Ishikawa (cell line): ENCODE results near the gene NCOA6.

Source experiments
- CEBPB ChIP-seq: IDR thresholded peaks from 2 replicates; pipeline ENCODE4 v1.6.1; 2012
- CREB1 ChIP-seq: IDR thresholded peaks from 2 replicates; pipeline ENCODE4 v1.6.1; 2012; ENCODE audit warnings: low read depth
- EGR1 ChIP-seq: IDR thresholded peaks from 2 replicates; pipeline ENCODE4 v1.6.1; 2012
- EP300 ChIP-seq: IDR thresholded peaks from 2 replicates; pipeline ENCODE4 v1.6.1; 2012; ENCODE audit warnings: borderline replicate concordance
- FOXM1 ChIP-seq: IDR thresholded peaks from 2 replicates; pipeline ENCODE4 v1.6.1; 2012; ENCODE audit warnings: low read depth, borderline replicate concordance
- NFIC ChIP-seq: IDR thresholded peaks from 2 replicates; pipeline ENCODE4 v1.6.1; 2012
- RAD21 ChIP-seq: IDR thresholded peaks from 2 replicates; pipeline ENCODE4 v1.6.1; 2012; ENCODE audit warnings: low read depth
- TAF1 ChIP-seq: IDR thresholded peaks from 2 replicates; pipeline ENCODE4 v1.6.1; 2012; ENCODE audit warnings: low read depth, mild to moderate bottlenecking
- TCF12 ChIP-seq: IDR thresholded peaks from 2 replicates; pipeline ENCODE4 v1.6.1; 2012; ENCODE audit warnings: low read depth
- TEAD4 ChIP-seq: IDR thresholded peaks from 2 replicates; pipeline ENCODE4 v1.6.1; 2012
- YY1 ChIP-seq: IDR thresholded peaks from 2 replicates; pipeline ENCODE4 v1.6.1; 2012; ENCODE audit warnings: low read depth
- ZBTB7A ChIP-seq: IDR thresholded peaks from 2 replicates; pipeline ENCODE4 v1.6.1; 2012; ENCODE audit warnings: low read depth
- TF ChIP-seq, protein P1 (sequence below): IDR thresholded peaks from 2 replicates; pipeline ENCODE4 v1.6.1; 2012
- TF ChIP-seq, protein P2 (sequence below): IDR thresholded peaks from 2 replicates; pipeline ENCODE4 v1.6.1; 2012
- TF ChIP-seq, protein P3 (sequence below): IDR thresholded peaks from 2 replicates; pipeline ENCODE4 v1.6.1; 2012; ENCODE audit warnings: low read depth, mild to moderate bottlenecking

NCOA6 gene

DNA sequence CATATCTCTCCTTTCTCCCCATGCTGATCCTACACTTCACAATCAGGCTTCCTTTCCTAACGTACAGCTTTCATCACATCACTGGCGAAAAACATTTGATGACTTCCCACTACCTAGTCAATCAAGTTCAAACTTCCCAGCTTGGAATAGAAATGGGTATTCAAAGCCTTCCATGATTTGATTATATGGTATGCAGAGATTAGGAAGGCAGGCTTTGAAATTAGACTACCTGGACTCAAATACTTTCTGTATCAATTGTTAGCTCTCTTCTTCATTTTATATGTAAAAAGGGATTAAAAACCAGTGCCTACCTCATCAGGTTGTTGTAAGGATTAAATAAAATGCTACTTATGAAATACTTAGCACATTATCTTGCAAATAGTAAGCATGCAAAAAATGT is 7.7 kb downstream of the NCOA6 start:
- TF ChIP-seq ZBTB7A (no peak), TEAD4 (no peak), EGR1 (no peak), CREB1 (no peak), TCF12 (no peak), CEBPB (no peak)
- TF ChIP-seq, protein P1, sequence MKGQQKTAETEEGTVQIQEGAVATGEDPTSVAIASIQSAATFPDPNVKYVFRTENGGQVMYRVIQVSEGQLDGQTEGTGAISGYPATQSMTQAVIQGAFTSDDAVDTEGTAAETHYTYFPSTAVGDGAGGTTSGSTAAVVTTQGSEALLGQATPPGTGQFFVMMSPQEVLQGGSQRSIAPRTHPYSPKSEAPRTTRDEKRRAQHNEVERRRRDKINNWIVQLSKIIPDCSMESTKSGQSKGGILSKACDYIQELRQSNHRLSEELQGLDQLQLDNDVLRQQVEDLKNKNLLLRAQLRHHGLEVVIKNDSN: no peak

DNA sequence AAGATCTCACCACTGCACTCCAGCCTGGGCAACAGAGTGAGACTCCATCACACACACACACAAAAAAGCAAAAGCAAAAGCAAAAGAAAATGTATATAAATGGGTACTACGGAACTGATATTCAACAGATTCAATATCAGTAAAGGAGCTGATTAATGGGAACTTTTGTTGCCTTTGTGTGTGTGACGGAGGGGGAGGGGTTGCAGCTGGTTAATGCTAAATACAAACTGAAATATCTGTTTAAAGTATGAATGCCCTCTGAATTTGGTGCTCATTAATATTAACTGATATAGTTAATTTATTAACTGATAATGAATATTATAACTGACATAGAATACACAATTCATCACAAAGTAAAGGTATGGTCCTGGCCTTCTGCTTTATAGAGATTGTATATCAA is 8.4 kb downstream of the NCOA6 start:
- TF ChIP-seq, protein P1: no peak

DNA sequence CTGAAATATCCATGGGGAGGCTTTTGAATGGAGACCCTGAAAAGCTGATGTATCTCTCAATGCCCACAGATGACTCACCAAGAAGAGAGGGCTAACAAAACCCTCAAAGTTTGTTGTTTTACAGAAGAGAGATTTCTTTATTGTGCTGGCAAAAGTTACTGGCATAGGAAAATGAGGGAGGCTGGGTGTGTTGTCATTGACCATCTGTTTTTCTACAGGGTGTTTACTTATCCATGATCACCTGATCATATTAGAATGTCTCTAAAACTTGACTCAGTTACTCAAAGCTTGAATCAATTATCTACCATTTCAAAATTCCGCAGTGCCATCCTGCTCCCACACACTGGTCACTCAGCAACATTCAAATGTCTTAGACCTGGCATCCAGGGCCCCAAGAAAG is 9.8 kb downstream of the NCOA6 start:
- TF ChIP-seq YY1 (no peak), EP300 (no peak), NFIC (no peak), CREB1 (no peak), RAD21 (no peak)
- TF ChIP-seq, protein P2, sequence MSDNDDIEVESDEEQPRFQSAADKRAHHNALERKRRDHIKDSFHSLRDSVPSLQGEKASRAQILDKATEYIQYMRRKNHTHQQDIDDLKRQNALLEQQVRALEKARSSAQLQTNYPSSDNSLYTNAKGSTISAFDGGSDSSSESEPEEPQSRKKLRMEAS: no peak

DNA sequence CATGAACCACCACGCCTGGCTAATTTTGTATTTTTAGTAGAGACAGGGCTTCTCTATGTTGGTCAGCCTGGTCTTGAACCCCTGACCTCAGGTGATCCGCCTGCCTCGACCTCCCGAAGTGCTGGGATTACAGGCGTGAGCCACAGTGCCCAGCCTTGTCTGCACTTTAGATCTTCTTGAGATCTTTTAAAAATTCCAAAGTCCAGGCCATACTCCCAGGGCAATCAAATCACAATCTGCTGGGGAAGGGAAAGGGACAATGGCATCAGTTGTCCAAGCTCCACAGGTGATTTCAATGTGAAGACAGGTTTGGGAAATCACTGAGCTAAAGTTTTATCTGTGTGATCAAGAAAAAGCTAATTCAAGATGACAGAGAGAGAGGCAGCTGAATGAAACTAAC is 16.9 kb downstream of the NCOA6 start:
- TF ChIP-seq TEAD4: no peak
- TF ChIP-seq, protein P1: no peak
- TF ChIP-seq, protein P3, sequence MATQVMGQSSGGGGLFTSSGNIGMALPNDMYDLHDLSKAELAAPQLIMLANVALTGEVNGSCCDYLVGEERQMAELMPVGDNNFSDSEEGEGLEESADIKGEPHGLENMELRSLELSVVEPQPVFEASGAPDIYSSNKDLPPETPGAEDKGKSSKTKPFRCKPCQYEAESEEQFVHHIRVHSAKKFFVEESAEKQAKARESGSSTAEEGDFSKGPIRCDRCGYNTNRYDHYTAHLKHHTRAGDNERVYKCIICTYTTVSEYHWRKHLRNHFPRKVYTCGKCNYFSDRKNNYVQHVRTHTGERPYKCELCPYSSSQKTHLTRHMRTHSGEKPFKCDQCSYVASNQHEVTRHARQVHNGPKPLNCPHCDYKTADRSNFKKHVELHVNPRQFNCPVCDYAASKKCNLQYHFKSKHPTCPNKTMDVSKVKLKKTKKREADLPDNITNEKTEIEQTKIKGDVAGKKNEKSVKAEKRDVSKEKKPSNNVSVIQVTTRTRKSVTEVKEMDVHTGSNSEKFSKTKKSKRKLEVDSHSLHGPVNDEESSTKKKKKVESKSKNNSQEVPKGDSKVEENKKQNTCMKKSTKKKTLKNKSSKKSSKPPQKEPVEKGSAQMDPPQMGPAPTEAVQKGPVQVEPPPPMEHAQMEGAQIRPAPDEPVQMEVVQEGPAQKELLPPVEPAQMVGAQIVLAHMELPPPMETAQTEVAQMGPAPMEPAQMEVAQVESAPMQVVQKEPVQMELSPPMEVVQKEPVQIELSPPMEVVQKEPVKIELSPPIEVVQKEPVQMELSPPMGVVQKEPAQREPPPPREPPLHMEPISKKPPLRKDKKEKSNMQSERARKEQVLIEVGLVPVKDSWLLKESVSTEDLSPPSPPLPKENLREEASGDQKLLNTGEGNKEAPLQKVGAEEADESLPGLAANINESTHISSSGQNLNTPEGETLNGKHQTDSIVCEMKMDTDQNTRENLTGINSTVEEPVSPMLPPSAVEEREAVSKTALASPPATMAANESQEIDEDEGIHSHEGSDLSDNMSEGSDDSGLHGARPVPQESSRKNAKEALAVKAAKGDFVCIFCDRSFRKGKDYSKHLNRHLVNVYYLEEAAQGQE: no peak
- TF ChIP-seq CEBPB: no peak
- TF ChIP-seq FOXM1: no peak
- no peak for TF ChIP-seq YY1
- no peak for TF ChIP-seq TCF12

DNA sequence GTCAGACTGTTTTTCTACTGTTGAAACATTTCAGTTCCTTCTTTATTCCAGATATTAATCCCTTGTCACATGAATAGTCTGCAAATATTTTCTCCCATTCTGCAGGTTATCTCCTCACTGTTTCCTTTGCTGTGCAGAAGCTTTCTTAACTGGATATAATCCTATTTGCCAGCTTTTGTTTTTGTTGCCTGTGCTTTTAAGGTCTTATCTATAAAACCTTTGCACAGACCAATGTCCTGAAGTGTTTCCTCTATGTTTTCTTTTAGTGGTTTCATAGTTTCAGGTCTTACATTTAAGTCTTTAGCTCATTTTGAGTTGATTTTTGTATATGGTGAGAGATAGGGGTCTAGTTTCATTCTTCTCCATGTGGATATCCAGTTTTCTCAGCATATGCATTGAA is 19.2 kb downstream of the NCOA6 start:
- TF ChIP-seq EP300: no peak
- TF ChIP-seq EGR1: no peak
- TF ChIP-seq NFIC: no peak
- no peak for TF ChIP-seq CREB1
- no peak for TF ChIP-seq YY1
- no peak for TF ChIP-seq TEAD4
- TF ChIP-seq, protein P2: no peak
- TF ChIP-seq ZBTB7A: no peak
- no peak for TF ChIP-seq TAF1
- TF ChIP-seq, protein P1: no peak
- no peak for TF ChIP-seq CEBPB
- TF ChIP-seq TCF12: no peak
- TF ChIP-seq FOXM1: no peak
- TF ChIP-seq, protein P3: no peak
- TF ChIP-seq RAD21: no peak

DNA sequence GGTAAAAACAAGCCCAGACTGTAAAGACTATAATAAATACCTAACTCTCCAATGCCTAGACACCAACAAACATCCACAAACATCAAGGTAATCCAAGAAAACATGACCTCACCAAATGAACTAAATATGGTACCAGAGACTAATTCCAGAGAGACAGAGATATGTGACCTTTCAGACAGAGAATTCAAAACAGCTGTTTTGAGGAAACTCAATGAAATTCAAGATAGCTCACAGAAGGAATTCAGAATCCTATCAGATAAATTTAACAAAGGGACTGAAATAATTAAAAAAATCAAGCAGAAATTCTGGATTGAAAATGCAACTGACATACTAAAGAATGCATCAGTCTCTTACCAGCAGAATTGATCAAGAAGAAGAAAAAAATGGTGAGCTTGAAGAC is 26.6 kb downstream of the NCOA6 start:
- TF ChIP-seq TCF12 (no peak), RAD21 (no peak), TAF1 (no peak), CEBPB (no peak), YY1 (no peak), TEAD4 (no peak), FOXM1 (no peak)
- TF ChIP-seq, protein P1: no peak
- TF ChIP-seq, protein P2: no peak
- TF ChIP-seq, protein P3: no peak
